ENCODE results near the gene CELF3.
"Not testable (repeated sequence)": the region's sequence is repeated elsewhere in the genome, so short reads cannot be mapped to it uniquely, and the experiment has no call there.

CELF3 gene

GRCh38 chr1:151703813-151704212 lies 12.8 kb downstream of the CELF3 start:
- DNase-seq (ENCODE audit: low read depth) = no peak

GRCh38 chr1:151702936-151703335 lies 13.7 kb downstream of the CELF3 start:
- no peak for DNase-seq (ENCODE audit: low read depth)

- no peak for DNase-seq (ENCODE audit: low read depth)
Observed at GRCh38 chr1:151701515-151701914, 15.1 kb downstream of the CELF3 start.

GRCh38 chr1:151693057-151693651 lies 23.4 kb downstream of the CELF3 start:
- no peak for DNase-seq (ENCODE audit: low read depth)

- DNase-seq (ENCODE audit: low read depth) = no peak
Observed at GRCh38 chr1:151692226-151692625, 24.4 kb downstream of the CELF3 start.

GRCh38 chr1:151689494-151689893 lies 27.1 kb downstream of the CELF3 start:
- no peak for DNase-seq (ENCODE audit: low read depth)

GRCh38 chr1:151686561-151686960 lies 30.0 kb downstream of the CELF3 start:
- no peak for DNase-seq (ENCODE audit: low read depth)

GRCh38 chr1:151684128-151684527 lies 32.5 kb downstream of the CELF3 start:
- DNase-seq (ENCODE audit: low read depth) = no peak

- not testable (repeated sequence) for DNase-seq (ENCODE audit: low read depth)
Observed at GRCh38 chr1:151682901-151683300, 33.7 kb downstream of the CELF3 start.

- DNase-seq (ENCODE audit: low read depth) = no peak
Observed at GRCh38 chr1:151681923-151682322, 34.7 kb downstream of the CELF3 start.

- no peak for DNase-seq (ENCODE audit: low read depth)
Observed at GRCh38 chr1:151680826-151681225, 35.8 kb downstream of the CELF3 start.

- no peak for DNase-seq (ENCODE audit: low read depth)
Observed at GRCh38 chr1:151680391-151680790, 36.2 kb downstream of the CELF3 start.

GRCh38 chr1:151673407-151673806 lies 43.2 kb downstream of the CELF3 start:
- no peak for DNase-seq (ENCODE audit: low read depth)

GRCh38 chr1:151670036-151670675 lies 46.4 kb downstream of the CELF3 start:
- DNase-seq (ENCODE audit: low read depth) = not testable (repeated sequence)

GRCh38 chr1:151668090-151668489 lies 48.5 kb downstream of the CELF3 start:
- no peak for DNase-seq (ENCODE audit: low read depth)

- DNase-seq (ENCODE audit: low read depth) = no peak
Observed at GRCh38 chr1:151661751-151662150, 54.9 kb downstream of the CELF3 start.

- DNase-seq (ENCODE audit: low read depth) = no peak
Observed at GRCh38 chr1:151655371-151655770, 61.2 kb downstream of the CELF3 start.

GRCh38 chr1:151653397-151653796 lies 63.2 kb downstream of the CELF3 start:
- no peak for DNase-seq (ENCODE audit: low read depth)

Measured in activated T-cell treated with anti-CD3 and anti-CD28 coated beads for 24 hours (primary cell).